Testis (tissue), 2 donors: ENCODE data around the gene GRSF1.

Source experiments
- CTCF ChIP-seq, 3 experiments: fragments of 450-650 bp in 2 of 3; fragments of 200-600 bp in 1 of 3; sonication (generic) in 1 of 3; IDR thresholded peaks; one replicate each; pipeline ENCODE4 v1.5.1; 2016 to 2019; ENCODE audit warnings: antibody characterized with exemption in 3 of 3, mild to moderate bottlenecking in 2 of 3, moderate library complexity in 1 of 3
- POLR2A ChIP-seq: fragments of 450-650 bp; IDR thresholded peaks from one replicate; pipeline ENCODE4 v1.6.1; 2017; ENCODE audit warnings: antibody characterized with exemption, mild to moderate bottlenecking, moderate library complexity

GRCh38 chr4:70877556-70877955 is 37.9 kb upstream of the GRSF1 start:
- TF ChIP-seq CTCF (IDR thresholded peaks at IDR 0.05) (no peak), POLR2A (no peak)
